H1 (cell line): ENCODE data around the gene RALY. TPM values are rescaled to one million over a fixed set of nuclear protein-coding genes. Genes with fewer than 3 reads are reported as not detected.

Experiments used
- CTCF ChIA-PET: fragments of 300-600 bp; sonication (Branson Sonifier 250); formaldehyde crosslinking; loops from one replicate; lab custom pipeline; 2021; ENCODE audit not compliant: partially characterized antibody; lab: Charles Lee
- POLR2A ChIA-PET: fragments of 300-600 bp; sonication (Branson Sonifier 250); formaldehyde crosslinking; loops from one replicate; lab custom pipeline; 2021; ENCODE audit warnings: inconsistent platforms; ENCODE audit not compliant: partially characterized antibody; lab: Charles Lee
- DNase-seq, 2 experiments: peaks; one replicate each; pipeline versions ENCODE4 v3.0.0 to v3.0.0-alpha.2; 2010 to 2022; ENCODE audit warnings: low spot score in 2 of 2, low read depth in 1 of 2, mixed read lengths in 1 of 2
- FAIRE-seq: peaks from 2 replicates; lab custom pipeline; 2011; peaks lifted over from hg19 to GRCh38; lab: Jason Lieb, UNC
- H2AFZ ChIP-seq: 2 replicates; pipeline ENCODE4 v1.8.1; 2012; ENCODE audit warnings: low read length, inconsistent platforms
- H2AK5ac ChIP-seq: 2 replicates; pipeline ENCODE4 v1.6.1; 2013; ENCODE audit warnings: low read depth, low read length
- H2BK120ac ChIP-seq: replicated peaks from 2 replicates; pipeline ENCODE3; 2013; ENCODE audit warnings: low read depth, low read length, inconsistent platforms
- H2BK12ac ChIP-seq: 2 replicates; pipeline ENCODE4 v1.6.1; 2013; ENCODE audit warnings: low read depth, low read length
- H2BK15ac ChIP-seq: 2 replicates; pipeline ENCODE4 v1.6.1; 2013; ENCODE audit warnings: low read length
- H2BK20ac ChIP-seq: 2 replicates; pipeline ENCODE4 v1.6.1; 2013; ENCODE audit warnings: low read length
- H2BK5ac ChIP-seq: 2 replicates; pipeline ENCODE4 v1.6.1; 2013; ENCODE audit warnings: low read depth, low read length
- H3K14ac ChIP-seq: 2 replicates; pipeline ENCODE4 v1.6.1; 2013; ENCODE audit warnings: inconsistent platforms; ENCODE audit not compliant: insufficient read length
- H3K18ac ChIP-seq: 2 replicates; pipeline ENCODE4 v1.6.1; 2013; ENCODE audit warnings: low read length; ENCODE audit errors: extremely low read depth
- H3K23ac ChIP-seq: 2 replicates; pipeline ENCODE4 v1.6.1; 2013; ENCODE audit warnings: inconsistent platforms; ENCODE audit not compliant: insufficient read length
- H3K23me2 ChIP-seq: 2 replicates; pipeline ENCODE4 v1.6.1; 2013; ENCODE audit warnings: low read depth, low read length
- H3K27ac ChIP-seq: 2 replicates; pipeline ENCODE4 v1.6.1; 2011; ENCODE audit warnings: low read depth, low read length, inconsistent platforms
- H3K27me3 ChIP-seq, 4 experiments: replicated peaks in 1 of 4; 1 replicate in 1 of 4; 2 replicates in 3 of 4; pipeline versions ENCODE4 v1.6.1 to v1.8.1; 2011 to 2013; ENCODE audit warnings: low read length in 3 of 4, mild to moderate bottlenecking in 3 of 4, inconsistent platforms in 2 of 4, mixed read lengths in 2 of 4, moderate library complexity in 1 of 4; ENCODE audit not compliant: control insufficient read depth in 3 of 4, insufficient read depth in 3 of 4; ENCODE audit errors: extremely low read depth in 1 of 4
- H3K36me3 ChIP-seq, 4 experiments: 2 replicates each; pipeline versions ENCODE4 v1.6.1 to v1.8.1; 2011 to 2013; ENCODE audit warnings: mild to moderate bottlenecking in 4 of 4, low read length in 3 of 4, moderate library complexity in 2 of 4, control low read depth in 1 of 4, inconsistent platforms in 1 of 4; ENCODE audit not compliant: insufficient read depth in 4 of 4, control insufficient read depth in 2 of 4
- H3K4ac ChIP-seq: replicated peaks from 2 replicates; pipeline ENCODE3; 2013; ENCODE audit warnings: low read length, low read depth, mixed read lengths, inconsistent platforms; ENCODE audit not compliant: insufficient read length
- H3K4me1 ChIP-seq, 4 experiments: replicated peaks in 1 of 4; 1 replicate in 1 of 4; 2 replicates in 3 of 4; pipeline versions ENCODE4 v1.6.1 to v1.8.1; 2011 to 2013; ENCODE audit warnings: low read length in 3 of 4, inconsistent platforms in 2 of 4, mixed read lengths in 1 of 4; ENCODE audit not compliant: insufficient read depth in 4 of 4, control insufficient read depth in 3 of 4
- H3K4me2 ChIP-seq, 2 experiments: 2 replicates each; pipeline versions ENCODE4 v1.6.1 to v1.8.1; 2011 to 2013; ENCODE audit warnings: low read depth in 2 of 2, low read length in 2 of 2, control low read depth in 1 of 2, inconsistent platforms in 1 of 2, mild to moderate bottlenecking in 1 of 2; ENCODE audit not compliant: insufficient read depth in 1 of 2
- H3K4me3 ChIP-seq, 4 experiments: fragments of 200-600, 300-600 bp in 1 of 4; sonication (generic), shearing (Covaris generic), sonication (Bioruptor Twin) in 1 of 4; 2 replicates each; pipeline versions ENCODE4 v1.5.1 to v1.8.1; 2011 to 2016; ENCODE audit warnings: low read length in 4 of 4, low read depth in 3 of 4, control low read depth in 2 of 4, inconsistent platforms in 2 of 4, mild to moderate bottlenecking in 2 of 4, mixed read lengths in 1 of 4, moderate library complexity in 1 of 4; ENCODE audit not compliant: insufficient read depth in 2 of 4; ENCODE audit errors: extremely low read depth in 1 of 4
- H3K56ac ChIP-seq: replicated peaks from 2 replicates; pipeline ENCODE3; 2013; ENCODE audit warnings: low read depth, mild to moderate bottlenecking, mixed read lengths, low read length, inconsistent platforms; ENCODE audit not compliant: insufficient read length
- H3K79me1 ChIP-seq: 2 replicates; pipeline ENCODE4 v1.6.1; 2013; ENCODE audit warnings: low read depth, low read length, control low read depth
- H3K79me2 ChIP-seq, 2 experiments: 2 replicates each; pipeline versions ENCODE4 v1.6.1 to v1.8.1; 2012 to 2013; ENCODE audit warnings: low read length in 2 of 2, mild to moderate bottlenecking in 2 of 2, inconsistent platforms in 1 of 2; ENCODE audit not compliant: insufficient read depth in 2 of 2, control insufficient read depth in 1 of 2
- H3K9ac ChIP-seq, 4 experiments: replicated peaks in 1 of 4; 1 replicate in 1 of 4; 2 replicates in 3 of 4; pipeline versions ENCODE4 v1.6.1 to v1.8.1; 2011 to 2013; ENCODE audit warnings: low read depth in 3 of 4, low read length in 3 of 4, control low read depth in 2 of 4, mild to moderate bottlenecking in 2 of 4, moderate library complexity in 2 of 4, inconsistent platforms in 1 of 4; ENCODE audit errors: extremely low read depth in 1 of 4
- H3K9me3 ChIP-seq, 2 experiments: 2 replicates each; pipeline versions ENCODE4 v1.6.1 to v1.8.1; 2012 to 2013; ENCODE audit warnings: mild to moderate bottlenecking in 2 of 2, moderate library complexity in 2 of 2, control low read depth in 1 of 2, inconsistent platforms in 1 of 2, low read depth in 1 of 2, low read length in 1 of 2, mixed read lengths in 1 of 2; ENCODE audit not compliant: insufficient read depth in 2 of 2
- H4K20me1 ChIP-seq, 2 experiments: replicated peaks in 1 of 2; 2 replicates each; pipeline versions ENCODE3 to v1.8.1; 2011 to 2013; ENCODE audit warnings: inconsistent platforms in 2 of 2, low read length in 2 of 2, mild to moderate bottlenecking in 1 of 2; ENCODE audit not compliant: insufficient read depth in 2 of 2, control insufficient read depth in 1 of 2
- H4K5ac ChIP-seq: 2 replicates; pipeline ENCODE4 v1.6.1; 2013; ENCODE audit warnings: low read length, low read depth, mixed read lengths, inconsistent platforms; ENCODE audit not compliant: insufficient read length
- H4K8ac ChIP-seq: 2 replicates; pipeline ENCODE4 v1.8.0; 2013; ENCODE audit warnings: mild to moderate bottlenecking, moderate library complexity, low read length, inconsistent platforms; ENCODE audit not compliant: insufficient read depth; ENCODE audit errors: extremely low read depth
- H4K91ac ChIP-seq: replicated peaks from 2 replicates; pipeline ENCODE3; 2013; ENCODE audit warnings: low read length, mixed read lengths, inconsistent platforms; ENCODE audit not compliant: insufficient read length
- SAP30 ChIP-seq: fragments of 300-600 bp; sonication (generic); IDR thresholded peaks from 2 replicates; pipeline ENCODE4 v1.7.1; 2012; ENCODE audit warnings: low read length, moderate library complexity, mild to moderate bottlenecking, inconsistent platforms; ENCODE audit not compliant: insufficient read depth, insufficient replicate concordance
- polyA plus RNA-seq, 7 experiments: library from polyadenylated mRNA; depleted of rRNA in 3 of 7; stranded (reverse) in 5 of 7; unstranded in 2 of 7; fragments of >200 nt in 5 of 7; fragments of 200-250 nt in 2 of 7; gene quantifications; 1 replicate in 5 of 7; 2 replicates in 1 of 7; 4 replicates in 1 of 7; pipeline versions ENCODE4 v1.2.1 to v1.2.3, GENCODE V29; 2011 to 2013; ENCODE audit warnings: missing spikeins in 2 of 7, mixed read lengths in 2 of 7
- total RNA-seq: library from RNA; stranded (reverse); fragmentation: NEBNext Ultra II Directional; extraction: Animal tissue kit (Norgen Biotek cat#: 25700); gene quantifications from 2 replicates; pipeline ENCODE4 v1.2.1, GENCODE V29; 2021

Gene RALY
- total and polyA plus RNA-seq, 2 of the 8 experiments (the other 6 are each of a cell fraction or from before 2014, with no cell fraction given) = 133 to 148 TPM

GRCh38 chr20:34115232-34115631 is 121.5 kb downstream of the RALY start:
- FAIRE-seq (no peak), DNase-seq (no peak)
- H4K91ac ChIP-seq = no peak overlapping the region
- H3K27me3 ChIP-seq = peaks cover 0 to 3% (median 0%) of the 10 kb centered on the region in 4 experiments; a peak in 1 of 7 replicates
- no peak for TF ChIP-seq SAP30
- H3K23me2 ChIP-seq = peaks cover 7% of the 10 kb centered on the region
- H3K56ac ChIP-seq = no peak overlapping the region
- no peak overlapping the region for H2BK120ac ChIP-seq
- H3K23ac ChIP-seq = no peak overlapping the region
- H2BK5ac ChIP-seq = no peak overlapping the region
- ChIA-PET CTCF (interaction anchor here (0.6 to 1.0 kb wide), 3 partner anchors 14 to 407 kb away, joined by 3 to 4 read pairs (median 3); no protein-coding TSS in a partner anchor), POLR2A (interaction anchor here (0.6 to 1.1 kb wide), 2 partner anchors 13 to 210 kb away, joined by 3 to 4 read pairs; no protein-coding TSS in a partner anchor)
- peaks cover 0 to 3% (median 0%) of the 10 kb centered on the region in 4 experiments; a peak in 3 of 7 replicates for H3K4me1 ChIP-seq
- H3K18ac ChIP-seq = no peak overlapping the region
- H2AFZ ChIP-seq = no peak overlapping the region
- H3K79me2 ChIP-seq = peaks cover 15 to 17% of the 10 kb centered on the region in 2 experiments
- no peak overlapping the region for H3K9ac ChIP-seq
- no peak overlapping the region for H4K5ac ChIP-seq
- peaks cover 6 to 9% of the 10 kb centered on the region in 2 experiments for H4K20me1 ChIP-seq
- no peak overlapping the region for H2BK20ac ChIP-seq
- H2BK15ac ChIP-seq = no peak overlapping the region
- no peaks in the 10 kb centered on the region for H3K79me1 ChIP-seq
- H3K14ac ChIP-seq = no peak overlapping the region
- H3K9me3 ChIP-seq = no peaks in the 10 kb centered on the region
- H3K4ac ChIP-seq = no peak overlapping the region
- no peaks in the 10 kb centered on the region for H3K36me3 ChIP-seq
- no peak overlapping the region for H2BK12ac ChIP-seq
- no peak overlapping the region for H3K4me3 ChIP-seq
- H2AK5ac ChIP-seq = no peak overlapping the region
- no peak overlapping the region for H3K27ac ChIP-seq
- H3K4me2 ChIP-seq = no peak overlapping the region
- no peak overlapping the region for H4K8ac ChIP-seq
